ENCODE results near the gene HECTD3. TPM values are rescaled to one million over a fixed set of nuclear protein-coding genes. Genes with fewer than 3 reads are reported as not detected.
"Not testable (repeated sequence)": the region's sequence is repeated elsewhere in the genome, so short reads cannot be mapped to it uniquely, and the experiment has no call there.

HECTD3 gene
- total RNA-seq, 2 experiments from 2014 or later = 31.5 to 32.6 TPM

GRCh38 chr1:44957566-44957965 is 53.6 kb downstream of the HECTD3 start:
- CTCF ChIA-PET = interaction anchor here (0.6 kb wide), 1 partner anchor 448 kb away, joined by 3 read pairs; no protein-coding TSS in a partner anchor
- DNase-seq; ATAC-seq; H3K27me3 Mint-ChIP-seq; H3K9me3 Mint-ChIP-seq (ENCODE audit: low read depth); H3K4me1 Mint-ChIP-seq; H3K27ac Mint-ChIP-seq; H3K4me3 Mint-ChIP-seq: not testable (repeated sequence)
- peaks cover 18% of the 10 kb centered on the region for H3K36me3 Mint-ChIP-seq

DNA sequence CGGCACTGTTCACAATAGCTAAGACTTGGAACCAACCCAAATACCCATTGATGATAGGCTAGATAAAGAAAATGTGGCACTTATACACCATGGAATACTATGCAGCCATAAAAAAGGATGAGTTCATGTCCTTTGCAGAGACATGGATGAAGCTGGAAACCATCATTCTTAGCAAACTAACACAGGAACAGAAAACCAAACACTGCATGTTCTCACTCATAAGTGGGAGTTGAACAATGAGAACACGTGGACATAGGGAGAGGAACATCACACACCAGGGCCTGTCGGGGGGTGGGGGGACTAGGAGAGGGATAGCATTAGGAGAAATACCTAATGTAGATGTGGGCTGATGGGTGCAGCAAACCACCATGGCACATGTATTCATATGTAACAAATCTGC is 55.0 kb downstream of the HECTD3 start:
- CTCF ChIA-PET; H3K9me3 Mint-ChIP-seq (ENCODE audit: low read depth); ATAC-seq; H3K27ac Mint-ChIP-seq; H3K4me1 Mint-ChIP-seq; H3K4me3 Mint-ChIP-seq; DNase-seq; H3K27me3 Mint-ChIP-seq: not testable (repeated sequence)
- peaks cover 17% of the 10 kb centered on the region for H3K36me3 Mint-ChIP-seq

Other genes with a start within 250 kb of the HECTD3 start
- 1,000 to 10,000 TPM; 1,353 to 1,538 TPM for gene RPS8, start 235.8 kb downstream of the HECTD3 start, total RNA-seq
- under 1 TPM; 0.73 to 0.79 TPM for gene BEST4, start 223.2 kb downstream of the HECTD3 start, total RNA-seq
- gene PLK3, start 210.9 kb downstream of the HECTD3 start, total RNA-seq = 10 to 100 TPM; 43.1 to 48.9 TPM
- gene DYNLT4, start 204.0 kb downstream of the HECTD3 start, total RNA-seq = 1 to 10 TPM in 1 of 2 experiments, under 1 TPM in 1; 0.40 to 1.3 TPM
- 1 to 10 TPM; 3.7 to 4.5 TPM for gene BTBD19, start 202.8 kb downstream of the HECTD3 start, total RNA-seq
- gene PTCH2, start 168.1 kb downstream of the HECTD3 start, total RNA-seq = 1 to 10 TPM in 1 of 2 experiments, under 1 TPM in 1; 0.82 to 3.6 TPM
- 10 to 100 TPM; 26.5 to 33.3 TPM for gene EIF2B3, start 24.7 kb downstream of the HECTD3 start, total RNA-seq
- gene UROD, start 930 bp upstream of the HECTD3 start, total RNA-seq = 10 to 100 TPM; 68.5 to 72.7 TPM
- gene ZSWIM5, start 195.3 kb upstream of the HECTD3 start, total RNA-seq = under 1 TPM; 0.47 to 0.64 TPM